Cardiac fibroblast (primary cell): ENCODE measurements around the gene FUT7.

ENCODE experiments used
- DNase-seq, 2 donors: peaks; one replicate each; pipeline versions ENCODE4 v3.0.0 to v3.0.0-alpha.2; 2010; ENCODE audit warnings: low read depth in 2 of 2
- H3K4me3 ChIP-seq, 2 donors: replicated peaks in 1 of 2; 1 replicate in 1 of 2; 2 replicates in 1 of 2; pipeline ENCODE4 v1.5.1; 2011; ENCODE audit warnings: low read depth in 2 of 2, low read length in 2 of 2, mild to moderate bottlenecking in 2 of 2, moderate library complexity in 1 of 2
- TF ChIP-seq, protein P1 (sequence below): IDR thresholded peaks from one replicate; pipeline ENCODE4 v1.5.1; 2011; ENCODE audit warnings: low read depth, mild to moderate bottlenecking, low read length, inconsistent platforms

The FUT7 gene

GRCh38 chr9:137031904-137032640 is at the start of gene FUT7:
Gene FUT7 (minus strand): TSS chr9:137032088. CDS start chr9:137031991, 97 bp downstream.
- no peak for DNase-seq
- TF ChIP-seq, protein P1, sequence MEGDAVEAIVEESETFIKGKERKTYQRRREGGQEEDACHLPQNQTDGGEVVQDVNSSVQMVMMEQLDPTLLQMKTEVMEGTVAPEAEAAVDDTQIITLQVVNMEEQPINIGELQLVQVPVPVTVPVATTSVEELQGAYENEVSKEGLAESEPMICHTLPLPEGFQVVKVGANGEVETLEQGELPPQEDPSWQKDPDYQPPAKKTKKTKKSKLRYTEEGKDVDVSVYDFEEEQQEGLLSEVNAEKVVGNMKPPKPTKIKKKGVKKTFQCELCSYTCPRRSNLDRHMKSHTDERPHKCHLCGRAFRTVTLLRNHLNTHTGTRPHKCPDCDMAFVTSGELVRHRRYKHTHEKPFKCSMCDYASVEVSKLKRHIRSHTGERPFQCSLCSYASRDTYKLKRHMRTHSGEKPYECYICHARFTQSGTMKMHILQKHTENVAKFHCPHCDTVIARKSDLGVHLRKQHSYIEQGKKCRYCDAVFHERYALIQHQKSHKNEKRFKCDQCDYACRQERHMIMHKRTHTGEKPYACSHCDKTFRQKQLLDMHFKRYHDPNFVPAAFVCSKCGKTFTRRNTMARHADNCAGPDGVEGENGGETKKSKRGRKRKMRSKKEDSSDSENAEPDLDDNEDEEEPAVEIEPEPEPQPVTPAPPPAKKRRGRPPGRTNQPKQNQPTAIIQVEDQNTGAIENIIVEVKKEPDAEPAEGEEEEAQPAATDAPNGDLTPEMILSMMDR = no peak
- H3K4me3 ChIP-seq = no peak within 1 kb of the TSS

GRCh38 chr9:137080260-137081122 is 48.6 kb upstream of the FUT7 start:
- no peak overlapping the region for H3K4me3 ChIP-seq
- no peak for DNase-seq
- TF ChIP-seq, protein P1 = no peak

DNA sequence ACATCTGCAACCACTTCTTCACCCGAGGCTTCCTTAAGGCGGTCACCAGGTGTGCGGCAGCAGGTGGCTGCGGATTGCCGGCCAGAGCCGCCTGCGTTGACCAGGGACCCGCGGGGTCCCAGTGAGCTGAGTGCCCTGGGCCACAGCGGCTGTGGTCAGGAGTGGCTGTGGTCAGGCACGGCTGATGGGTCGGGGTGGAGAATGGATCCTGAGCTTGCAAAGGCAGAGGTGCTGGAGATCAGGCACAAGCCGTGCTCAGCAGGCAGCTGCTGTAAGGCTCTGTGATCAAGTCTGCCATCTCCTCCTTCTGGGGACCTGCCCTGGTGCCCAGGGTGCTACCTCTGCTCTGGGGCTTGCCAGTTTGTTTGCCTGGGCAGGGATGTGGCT is 47.5 kb upstream of the FUT7 start:
- H3K4me3 ChIP-seq = no peak overlapping the region
- TF ChIP-seq, protein P1 = no peak
- no peak for DNase-seq

- TF ChIP-seq, protein P1 = no peak
- DNase-seq = no peak
- peak overlapping the region; percentile 70 to 87 for H3K4me3 ChIP-seq
Observed at GRCh38 chr9:137078701-137079400, 47.0 kb upstream of the FUT7 start.

GRCh38 chr9:137077758-137078693 is 46.1 kb upstream of the FUT7 start:
- peak overlapping the region; percentile 70 to 87 for H3K4me3 ChIP-seq
- DNase-seq = no peak
- TF ChIP-seq, protein P1 = no peak
